Adrenal gland (tissue), 5 donors: ENCODE data around the gene FURIN.

ENCODE experiments used
- CTCF ChIP-seq, 6 experiments: fragments of 450-650 bp in 4 of 6; fragments of 200-600 bp in 2 of 6; sonication (generic) in 1 of 6; IDR thresholded peaks; 1 replicate in 5 of 6; 2 replicates in 1 of 6; pipeline versions ENCODE4 v1.5.1 to v1.8.0; 2016 to 2021; ENCODE audit warnings: antibody characterized with exemption in 6 of 6, mild to moderate bottlenecking in 2 of 6, moderate library complexity in 1 of 6
- POLR2A ChIP-seq, 2 donors: fragments of 450-650 bp; IDR thresholded peaks; one replicate each; pipeline ENCODE4 v1.6.1; 2017; ENCODE audit warnings: antibody characterized with exemption in 2 of 2, mild to moderate bottlenecking in 2 of 2, moderate library complexity in 1 of 2
- donor health status: DM: no; HTN: no; CAD: no.

GRCh38 chr15:90889313-90889730 is 20.9 kb downstream of the FURIN start:
- TF ChIP-seq CTCF (IDR thresholded peaks at IDR 0.05) (no peak), POLR2A (IDR thresholded peaks at IDR 0.05) (no peak)
